PC-9 (cell line): Measurements from ENCODE around the gene RAB3GAP2. TPM values are rescaled to one million over a fixed set of nuclear protein-coding genes. Genes with fewer than 3 reads are reported as not detected.

Source experiments
- BruUV-seq: library from RNA; stranded (reverse); fragments of 400-500 nt; replicated peaks from 2 replicates; lab custom pipeline; 2021; lab: Mats Ljungman, UMichigan
- CTCF ChIA-PET: fragments of 300-600 bp; sonication (Branson Sonifier 250); formaldehyde crosslinking; loops from one replicate; lab custom pipeline; 2022; ENCODE audit warnings: antibody characterized with exemption; lab: Charles Lee
- POLR2A ChIA-PET: fragments of 300-600 bp; sonication (Branson Sonifier 250); formaldehyde crosslinking; loops from one replicate; lab custom pipeline; 2022; ENCODE audit warnings: antibody characterized with exemption; ENCODE audit not compliant: unreplicated experiment; lab: Charles Lee
- DNase-seq, 2 experiments: peaks; one replicate each; pipeline versions ENCODE4 v3.0.0 to v3.0.0-alpha.2; 2015 to 2022; ENCODE audit warnings: mixed read lengths in 1 of 2
- H2AFZ ChIP-seq: fragments of 200-600 bp; sonication (generic); 2 replicates; pipeline ENCODE4 v1.8.1; 2017; ENCODE audit warnings: antibody characterized with exemption
- H3F3A ChIP-seq: fragments of 200-600 bp; sonication (generic); 2 replicates; pipeline ENCODE4 v1.8.1; 2017; ENCODE audit warnings: antibody characterized with exemption, mild to moderate bottlenecking, low read depth; ENCODE audit not compliant: insufficient read depth
- H3K27ac ChIP-seq: fragments of 200-600 bp; sonication (generic); 2 replicates; pipeline ENCODE4 v1.6.1; 2016; ENCODE audit warnings: mixed run types
- H3K27me3 ChIP-seq: fragments of 200-600 bp; sonication (generic); 2 replicates; pipeline ENCODE4 v1.6.1; 2016; ENCODE audit warnings: low read depth, mixed run types; ENCODE audit not compliant: insufficient read depth
- H3K36me3 ChIP-seq: fragments of 200-600 bp; sonication (generic); 2 replicates; pipeline ENCODE4 v1.6.1; 2016; ENCODE audit warnings: low read depth, mixed run types
- H3K4me1 ChIP-seq: fragments of 200-600 bp; sonication (generic); replicated peaks from 2 replicates; pipeline ENCODE4 v1.6.1; 2016; ENCODE audit warnings: mixed run types; ENCODE audit not compliant: insufficient read depth
- H3K4me2 ChIP-seq: fragments of 200-600 bp; sonication (generic); 2 replicates; pipeline ENCODE4 v1.6.1; 2017; ENCODE audit warnings: mixed run types
- H3K4me3 ChIP-seq: fragments of 200-600 bp; sonication (generic); 2 replicates; pipeline ENCODE4 v1.6.1; 2016; ENCODE audit warnings: mixed run types
- H3K79me2 ChIP-seq: fragments of 200-600 bp; sonication (generic); 2 replicates; pipeline ENCODE4 v1.6.1; 2017; ENCODE audit warnings: low read depth, mixed run types
- H3K9me2 ChIP-seq: fragments of 200-600 bp; sonication (generic); 2 replicates; pipeline ENCODE4 v1.8.1; 2017; ENCODE audit warnings: mild to moderate bottlenecking; ENCODE audit not compliant: insufficient read depth
- H3K9me3 ChIP-seq: fragments of 200-600 bp; sonication (generic); 2 replicates; pipeline ENCODE4 v1.8.1; 2016; ENCODE audit warnings: low read depth; ENCODE audit not compliant: insufficient read depth
- H4K20me1 ChIP-seq: fragments of 200-600 bp; sonication (generic); 2 replicates; pipeline ENCODE4 v1.8.1; 2017; ENCODE audit not compliant: insufficient read depth
- EZH2 ChIP-seq: fragments of 200-600 bp; sonication (generic); IDR thresholded peaks from 2 replicates; pipeline ENCODE4 v1.8.0; 2017; ENCODE audit warnings: antibody characterized with exemption, low read depth
- intact Hi-C: fragments of 100-400 bp; cut with micrococcal nuclease; formaldehyde crosslinking; loops from one replicate; pipeline ENCODE4 v1.10.0; 2022; ENCODE audit not compliant: unreplicated experiment
- total RNA-seq: library from RNA; stranded (reverse); gene quantifications from 2 replicates; pipeline ENCODE4 v1.2.3, GENCODE V29; 2021
- TF ChIP-seq, protein P1 (sequence below): fragments of 200-600 bp; sonication (generic); conservative IDR thresholded peaks from 2 replicates; pipeline ENCODE4 v1.6.1; 2017; ENCODE audit warnings: mixed run types, antibody characterized with exemption, mild to moderate bottlenecking, moderate library complexity

Gene RAB3GAP2
- total RNA-seq, 1 experiment from 2014 or later = 51.0 TPM

GRCh38 chr1:220184506-220184905 is 87.7 kb downstream of the RAB3GAP2 start:
- no peak for DNase-seq
- POLR2A ChIA-PET = no interaction called here
- TF ChIP-seq, protein P1, sequence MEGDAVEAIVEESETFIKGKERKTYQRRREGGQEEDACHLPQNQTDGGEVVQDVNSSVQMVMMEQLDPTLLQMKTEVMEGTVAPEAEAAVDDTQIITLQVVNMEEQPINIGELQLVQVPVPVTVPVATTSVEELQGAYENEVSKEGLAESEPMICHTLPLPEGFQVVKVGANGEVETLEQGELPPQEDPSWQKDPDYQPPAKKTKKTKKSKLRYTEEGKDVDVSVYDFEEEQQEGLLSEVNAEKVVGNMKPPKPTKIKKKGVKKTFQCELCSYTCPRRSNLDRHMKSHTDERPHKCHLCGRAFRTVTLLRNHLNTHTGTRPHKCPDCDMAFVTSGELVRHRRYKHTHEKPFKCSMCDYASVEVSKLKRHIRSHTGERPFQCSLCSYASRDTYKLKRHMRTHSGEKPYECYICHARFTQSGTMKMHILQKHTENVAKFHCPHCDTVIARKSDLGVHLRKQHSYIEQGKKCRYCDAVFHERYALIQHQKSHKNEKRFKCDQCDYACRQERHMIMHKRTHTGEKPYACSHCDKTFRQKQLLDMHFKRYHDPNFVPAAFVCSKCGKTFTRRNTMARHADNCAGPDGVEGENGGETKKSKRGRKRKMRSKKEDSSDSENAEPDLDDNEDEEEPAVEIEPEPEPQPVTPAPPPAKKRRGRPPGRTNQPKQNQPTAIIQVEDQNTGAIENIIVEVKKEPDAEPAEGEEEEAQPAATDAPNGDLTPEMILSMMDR = no peak
- TF ChIP-seq EZH2 = no peak
- no peak overlapping the region for H3K4me2 ChIP-seq
- intact Hi-C loops = no loop called here
- no peaks in the 10 kb centered on the region for H3K9me3 ChIP-seq
- no peaks in the 10 kb centered on the region for H3K9me2 ChIP-seq
- no peak overlapping the region for H3K27ac ChIP-seq
- H4K20me1 ChIP-seq = peaks cover 5% of the 10 kb centered on the region
- CTCF ChIA-PET = no interaction called here
- no peaks in the 10 kb centered on the region for H3K79me2 ChIP-seq
- H2AFZ ChIP-seq = no peak overlapping the region
- BruUV-seq = no TSS peak
- peaks cover 21% of the 10 kb centered on the region for H3K36me3 ChIP-seq
- H3K4me3 ChIP-seq = no peak overlapping the region
- peaks cover 9% of the 10 kb centered on the region; the same call in 1 of the 2 replicates for H3F3A ChIP-seq
- no peaks in the 10 kb centered on the region for H3K4me1 ChIP-seq
- H3K27me3 ChIP-seq = no peaks in the 10 kb centered on the region

GRCh38 chr1:220182656-220183055 is 89.6 kb downstream of the RAB3GAP2 start:
- H4K20me1 ChIP-seq = peaks cover 5% of the 10 kb centered on the region; the same call in 1 of the 2 replicates
- no TSS peak for BruUV-seq
- ChIA-PET POLR2A (no interaction called here), CTCF (no interaction called here)
- TF ChIP-seq EZH2 = no peak
- TF ChIP-seq, protein P1 = no peak
- H2AFZ ChIP-seq = no peak overlapping the region
- no peak overlapping the region for H3K4me3 ChIP-seq
- peaks cover 9% of the 10 kb centered on the region; the same call in 1 of the 2 replicates for H3F3A ChIP-seq
- H3K9me2 ChIP-seq = no peaks in the 10 kb centered on the region
- no peak for DNase-seq
- no peaks in the 10 kb centered on the region for H3K4me1 ChIP-seq
- H3K36me3 ChIP-seq = peaks cover 12% of the 10 kb centered on the region
- H3K27me3 ChIP-seq = no peaks in the 10 kb centered on the region
- no peaks in the 10 kb centered on the region for H3K79me2 ChIP-seq
- no peak overlapping the region for H3K4me2 ChIP-seq
- no peak overlapping the region for H3K27ac ChIP-seq
- H3K9me3 ChIP-seq = no peaks in the 10 kb centered on the region
- intact Hi-C loops = no loop called here

DNA sequence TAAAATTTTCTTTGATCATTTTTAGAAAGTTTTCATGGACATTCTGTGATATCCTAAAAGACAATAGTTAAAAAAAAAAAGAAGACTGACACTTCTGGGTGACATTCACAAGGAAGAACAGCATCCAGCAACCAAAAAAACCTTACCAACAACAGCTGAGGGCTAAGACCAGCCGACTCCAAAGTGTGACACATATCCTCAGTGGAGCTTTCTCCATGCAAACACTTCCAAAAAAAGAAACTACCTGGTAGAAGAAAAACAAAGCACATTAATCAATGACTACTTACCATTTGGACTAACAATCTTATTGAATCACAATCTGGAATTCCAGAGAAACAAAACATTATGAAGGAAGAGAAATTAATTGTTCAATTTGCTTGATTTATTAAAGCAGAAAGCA is 90.1 kb downstream of the RAB3GAP2 start:
- Histone ChIP-seq H3K4me1 (no peaks in the 10 kb centered on the region), H3K4me3 (no peak overlapping the region), H3F3A (peaks cover 9% of the 10 kb centered on the region; the same call in 1 of the 2 replicates), H3K9me3 (no peaks in the 10 kb centered on the region), H3K4me2 (no peak overlapping the region), H3K9me2 (no peaks in the 10 kb centered on the region), H3K27ac (no peak overlapping the region), H3K79me2 (no peaks in the 10 kb centered on the region), H3K27me3 (no peaks in the 10 kb centered on the region), H2AFZ (no peak overlapping the region), H4K20me1 (peaks cover 5% of the 10 kb centered on the region; the same call in 1 of the 2 replicates), H3K36me3 (peaks cover 12% of the 10 kb centered on the region)
- ChIA-PET POLR2A (no interaction called here), CTCF (no interaction called here)
- no TSS peak for BruUV-seq
- no peak for TF ChIP-seq EZH2
- TF ChIP-seq, protein P1 = no peak
- intact Hi-C loops = no loop called here
- no peak for DNase-seq
